IPS-20b (cell line): ENCODE data around the gene MPIG6B.

ENCODE experiments used
- H3K27ac ChIP-seq: one replicate; pipeline ENCODE4 v1.5.1; 2013; ENCODE audit warnings: low read length
- H3K27me3 ChIP-seq: 2 replicates; pipeline ENCODE4 v1.6.1; 2013; ENCODE audit warnings: mild to moderate bottlenecking, low read length, inconsistent platforms; ENCODE audit not compliant: insufficient read depth
- H3K36me3 ChIP-seq: 2 replicates; pipeline ENCODE4 v1.6.1; 2013; ENCODE audit warnings: low read depth, mild to moderate bottlenecking, inconsistent platforms, low read length, moderate library complexity; ENCODE audit not compliant: insufficient read depth
- H3K4me1 ChIP-seq: 2 replicates; pipeline ENCODE4 v1.6.1; 2013; ENCODE audit warnings: mild to moderate bottlenecking, control low read depth, inconsistent platforms, low read length, moderate library complexity; ENCODE audit not compliant: insufficient read depth
- H3K4me3 ChIP-seq: 2 replicates; pipeline ENCODE4 v1.5.1; 2013; ENCODE audit warnings: mild to moderate bottlenecking, low read length, inconsistent platforms
- H3K9ac ChIP-seq: 2 replicates; pipeline ENCODE4 v1.6.1; 2013; ENCODE audit warnings: low read depth, mild to moderate bottlenecking, inconsistent platforms, low read length, moderate library complexity
- H3K9me3 ChIP-seq: 2 replicates; pipeline ENCODE4 v1.6.1; 2013; ENCODE audit warnings: mild to moderate bottlenecking, low read depth, low read length, inconsistent platforms; ENCODE audit not compliant: insufficient read depth

The MPIG6B gene

GRCh38 chr6:31765910-31766794 lies 43.0 kb downstream of the MPIG6B start:
- peaks cover 7% of the 10 kb centered on the region; the same call in 1 of the 2 replicates for H3K4me1 ChIP-seq
- peak overlapping the region; percentile 23; the same call in 1 of the 2 replicates for H3K9ac ChIP-seq
- no peak overlapping the region for H3K27ac ChIP-seq
- no peaks in the 10 kb centered on the region for H3K9me3 ChIP-seq
- H3K4me3 ChIP-seq, result peak overlapping the region; percentile 58; the same call in 1 of the 2 replicates
- no peaks in the 10 kb centered on the region; the same call in 1 of the 2 replicates for H3K27me3 ChIP-seq
- H3K36me3 ChIP-seq, result peaks cover 12% of the 10 kb centered on the region

- Histone ChIP-seq H3K9ac (no peak overlapping the region), H3K27ac (no peak overlapping the region), H3K4me3 (no peak overlapping the region), H3K27me3 (no peaks in the 10 kb centered on the region; the same call in 1 of the 2 replicates), H3K36me3 (peaks cover 4% of the 10 kb centered on the region), H3K9me3 (no peaks in the 10 kb centered on the region), H3K4me1 (peaks cover 7% of the 10 kb centered on the region; the same call in 1 of the 2 replicates)
These were observed 44.0 kb downstream of the MPIG6B start for GRCh38 chr6:31767096-31767645.

DNA sequence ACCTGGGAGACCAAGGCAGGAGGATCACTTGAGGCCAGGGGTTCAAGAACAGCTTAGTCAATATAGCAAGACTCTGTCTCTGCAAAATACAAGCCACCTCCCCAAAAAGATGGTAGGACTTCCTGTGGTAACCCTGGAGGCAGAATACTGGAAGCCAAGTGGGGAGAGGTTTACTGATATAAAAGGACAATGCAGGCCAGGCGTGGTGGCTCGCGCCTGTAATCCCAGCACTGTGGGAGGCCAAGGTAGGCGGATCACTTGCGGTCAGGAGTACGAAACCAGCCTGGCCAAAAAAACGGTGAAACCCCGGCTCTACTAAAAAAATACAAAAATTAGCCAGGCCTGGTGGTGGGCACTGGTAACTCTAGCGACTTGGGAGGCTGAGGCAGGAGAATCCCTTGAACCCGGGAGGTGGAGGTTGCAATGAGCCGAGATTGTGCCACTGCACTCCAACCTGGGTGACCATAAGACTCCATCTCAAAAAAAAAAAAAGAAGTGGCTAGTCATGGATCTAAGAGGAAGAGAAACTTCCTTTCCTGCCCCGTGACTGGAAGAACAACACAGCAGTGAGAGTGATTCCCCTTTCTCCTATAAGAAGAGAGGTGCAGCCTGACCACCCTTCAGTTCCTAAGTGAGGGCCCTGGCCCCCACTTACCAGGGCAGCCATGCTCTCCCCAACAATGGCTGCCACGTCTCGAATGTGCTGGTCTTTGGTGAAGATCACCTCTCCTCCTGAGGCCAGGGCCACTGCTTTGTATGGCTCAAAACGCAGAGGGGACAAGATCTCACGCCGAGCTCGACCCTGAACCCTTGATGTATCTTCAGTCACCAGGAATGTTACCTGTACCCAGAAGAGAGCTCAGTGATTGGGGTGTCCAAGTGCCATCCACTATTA lies 45.4 kb downstream of the MPIG6B start:
- Histone ChIP-seq H3K9me3 (no peaks in the 10 kb centered on the region), H3K27me3 (no peaks in the 10 kb centered on the region; the same call in 1 of the 2 replicates), H3K4me3 (no peak overlapping the region), H3K36me3 (no peaks in the 10 kb centered on the region; the same call in 1 of the 2 replicates), H3K4me1 (0 out of 2 replicates have a peak, but pooled peaks cover 2% of the 10 kb centered on the region), H3K9ac (no peak overlapping the region), H3K27ac (no peak overlapping the region)

GRCh38 chr6:31769684-31770371 lies 46.7 kb downstream of the MPIG6B start:
- no peak overlapping the region for H3K27ac ChIP-seq
- no peaks in the 10 kb centered on the region; the same call in 1 of the 2 replicates for H3K27me3 ChIP-seq
- no peaks in the 10 kb centered on the region for H3K36me3 ChIP-seq
- H3K4me1 ChIP-seq, result no peaks in the 10 kb centered on the region
- H3K9me3 ChIP-seq, result no peaks in the 10 kb centered on the region
- H3K4me3 ChIP-seq, result no peak overlapping the region
- H3K9ac ChIP-seq, result no peak overlapping the region

GRCh38 chr6:31770860-31771259 lies 47.7 kb downstream of the MPIG6B start:
- Histone ChIP-seq H3K27ac (no peak overlapping the region), H3K9me3 (no peaks in the 10 kb centered on the region), H3K4me3 (no peak overlapping the region), H3K27me3 (no peaks in the 10 kb centered on the region; the same call in 1 of the 2 replicates), H3K9ac (no peak overlapping the region), H3K36me3 (no peaks in the 10 kb centered on the region), H3K4me1 (no peaks in the 10 kb centered on the region)

GRCh38 chr6:31771992-31772358 lies 48.8 kb downstream of the MPIG6B start:
- H3K4me1 ChIP-seq, result no peaks in the 10 kb centered on the region
- H3K9me3 ChIP-seq, result no peaks in the 10 kb centered on the region
- H3K4me3 ChIP-seq, result no peak overlapping the region
- H3K27me3 ChIP-seq, result no peaks in the 10 kb centered on the region
- H3K27ac ChIP-seq, result no peak overlapping the region
- H3K36me3 ChIP-seq, result no peaks in the 10 kb centered on the region
- H3K9ac ChIP-seq, result no peak overlapping the region

DNA sequence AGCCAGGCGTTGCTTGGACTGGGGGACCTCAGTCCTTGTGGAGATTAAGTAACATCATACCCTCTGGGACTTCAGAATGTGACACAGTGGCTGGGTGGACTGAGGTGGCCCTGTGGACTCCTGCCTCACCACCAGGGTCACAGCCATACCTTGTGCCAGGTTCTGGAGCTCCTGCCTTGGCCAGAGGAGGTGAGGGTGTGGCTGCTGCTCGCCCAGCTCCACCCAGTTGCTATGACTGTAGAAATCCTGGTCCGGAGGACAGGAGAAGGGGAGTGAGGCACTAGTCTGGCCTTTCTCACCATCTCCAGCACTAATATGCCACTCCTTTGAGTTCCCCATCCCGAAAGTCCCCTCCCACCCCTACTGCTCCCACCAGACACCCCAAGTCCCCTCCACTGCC lies 52.0 kb downstream of the MPIG6B start:
- no peak overlapping the region for H3K9ac ChIP-seq
- H3K36me3 ChIP-seq, result peaks cover 24% of the 10 kb centered on the region
- H3K27me3 ChIP-seq, result no peaks in the 10 kb centered on the region
- H3K9me3 ChIP-seq, result no peaks in the 10 kb centered on the region
- H3K4me1 ChIP-seq, result no peaks in the 10 kb centered on the region
- no peak overlapping the region for H3K27ac ChIP-seq
- no peak overlapping the region for H3K4me3 ChIP-seq

GRCh38 chr6:31775633-31776484 lies 52.7 kb downstream of the MPIG6B start:
- H3K4me1 ChIP-seq, result no peaks in the 10 kb centered on the region
- H3K27me3 ChIP-seq, result no peaks in the 10 kb centered on the region
- no peaks in the 10 kb centered on the region for H3K9me3 ChIP-seq
- no peak overlapping the region for H3K9ac ChIP-seq
- H3K4me3 ChIP-seq, result no peak overlapping the region
- peaks cover 30% of the 10 kb centered on the region for H3K36me3 ChIP-seq
- H3K27ac ChIP-seq, result no peak overlapping the region
